HepG2 (cell line): Measurements from ENCODE around the gene ANXA5. TPM values are rescaled to one million over a fixed set of nuclear protein-coding genes. Genes with fewer than 3 reads are reported as not detected.

Experiments used
- DPF2 ChIP-seq: sonication (generic); formaldehyde crosslinking; IDR thresholded peaks from 2 replicates; pipeline ENCODE4 v1.4.0; 2020; ENCODE audit warnings: mild to moderate bottlenecking, low read depth, missing genetic modification reagents, borderline replicate concordance
- ETV5 ChIP-seq: IDR thresholded peaks from 2 replicates; pipeline ENCODE4 v1.6.1; 2018; ENCODE audit warnings: missing biosample characterization, missing genetic modification reagents, inconsistent platforms, borderline replicate concordance
- FLYWCH1 ChIP-seq: sonication (generic); formaldehyde crosslinking; IDR thresholded peaks from 2 replicates; pipeline ENCODE4 v1.8.1; 2023; ENCODE audit warnings: mild to moderate bottlenecking, missing genetic modification reagents
- HCFC1 ChIP-seq: fragments of 150-350 bp; IDR thresholded peaks from 2 replicates; pipeline ENCODE4 v1.6.1; 2014; ENCODE audit warnings: low read depth, low read length
- KMT2B ChIP-seq: IDR thresholded peaks from 2 replicates; pipeline ENCODE4 v1.6.1; 2016; ENCODE audit warnings: missing genetic modification reagents, missing compliant biosample characterization
- MBD4 ChIP-seq: IDR thresholded peaks from 2 replicates; pipeline ENCODE4 v1.6.1; 2012; ENCODE audit warnings: low read length, inconsistent platforms, borderline replicate concordance
- NR2C2 ChIP-seq: sonication (generic); formaldehyde crosslinking; IDR thresholded peaks from 2 replicates; pipeline ENCODE4 v1.4.0; 2020; ENCODE audit warnings: missing genetic modification reagents, mild to moderate bottlenecking, moderate library complexity, borderline replicate concordance
- PHF8 ChIP-seq: sonication (generic); formaldehyde crosslinking; IDR thresholded peaks from 2 replicates; pipeline ENCODE4 v1.5.0; 2020; ENCODE audit warnings: missing genetic modification reagents
- SALL1 ChIP-seq: sonication (generic); formaldehyde crosslinking; IDR thresholded peaks from 2 replicates; pipeline ENCODE4 v1.8.0; 2022; ENCODE audit warnings: mild to moderate bottlenecking, missing genetic modification reagents
- SIN3B ChIP-seq: fragments of 150-350 bp; IDR thresholded peaks from 2 replicates; pipeline ENCODE4 v1.6.1; 2014; ENCODE audit warnings: low read length
- SKI ChIP-seq: fragments of 450-650 bp; IDR thresholded peaks from one replicate; pipeline ENCODE4 v1.6.1; 2018; ENCODE audit warnings: mild to moderate bottlenecking; ENCODE audit not compliant: partially characterized antibody
- STAT5B ChIP-seq: sonication (generic); formaldehyde crosslinking; IDR thresholded peaks from 2 replicates; pipeline ENCODE4 v1.4.0; 2020; ENCODE audit warnings: missing genetic modification reagents
- ZKSCAN8 ChIP-seq: IDR thresholded peaks from 2 replicates; pipeline ENCODE4 v1.6.1; 2016; ENCODE audit warnings: borderline replicate concordance, missing genetic modification reagents, missing compliant biosample characterization
- ZNF180 ChIP-seq: sonication (generic); formaldehyde crosslinking; IDR thresholded peaks from 2 replicates; pipeline ENCODE4 v1.4.0; 2020; ENCODE audit warnings: low read depth, missing genetic modification reagents, borderline replicate concordance
- ZNF709 ChIP-seq: sonication (generic); formaldehyde crosslinking; IDR thresholded peaks from 2 replicates; pipeline ENCODE4 v1.5.0; 2020; ENCODE audit warnings: mild to moderate bottlenecking, missing genetic modification reagents
- polyA plus RNA-seq, 8 experiments: library from polyadenylated mRNA; depleted of rRNA in 3 of 8; stranded (reverse) in 7 of 8; unstranded in 1 of 8; fragments of >200 nt; fragmentation: Illumina TruSeq in 4 of 8; extraction: Trizol in 4 of 8; gene quantifications; 2 replicates each; pipeline versions ENCODE4 v1.2.1 to v1.2.3, GENCODE V29; 2011 to 2016; ENCODE audit warnings: low read depth in 4 of 8, missing spikeins in 1 of 8, mixed read lengths in 1 of 8; ENCODE audit not compliant: insufficient read depth in 1 of 8
- total RNA-seq, 5 experiments: library from RNA; depleted of rRNA; stranded (reverse); fragments of >200 nt; fragmentation: Illumina TruSeq; extraction: Trizol; gene quantifications; 2 replicates each; pipeline ENCODE4 v1.2.3, GENCODE V29; 2016; ENCODE audit warnings: low read depth in 1 of 5
- TF ChIP-seq, protein P1 (sequence below): sonication (generic); formaldehyde crosslinking; IDR thresholded peaks from 2 replicates; pipeline ENCODE4 v1.4.0; 2020; ENCODE audit warnings: missing genetic modification reagents, borderline replicate concordance
- TF ChIP-seq, protein P2 (sequence below): sonication (generic); formaldehyde crosslinking; IDR thresholded peaks from 2 replicates; pipeline ENCODE4 v1.4.0; 2020; ENCODE audit warnings: mild to moderate bottlenecking, missing genetic modification reagents
- TF ChIP-seq, protein P3 (sequence below): IDR thresholded peaks from 2 replicates; pipeline ENCODE4 v1.6.1; 2016; ENCODE audit warnings: low read depth, missing genetic modification reagents, missing compliant biosample characterization

Gene ANXA5
- total and polyA plus RNA-seq, 2 of the 13 experiments (the other 11 are each of a cell fraction or from before 2014, with no cell fraction given) = 209 to 342 TPM

DNA sequence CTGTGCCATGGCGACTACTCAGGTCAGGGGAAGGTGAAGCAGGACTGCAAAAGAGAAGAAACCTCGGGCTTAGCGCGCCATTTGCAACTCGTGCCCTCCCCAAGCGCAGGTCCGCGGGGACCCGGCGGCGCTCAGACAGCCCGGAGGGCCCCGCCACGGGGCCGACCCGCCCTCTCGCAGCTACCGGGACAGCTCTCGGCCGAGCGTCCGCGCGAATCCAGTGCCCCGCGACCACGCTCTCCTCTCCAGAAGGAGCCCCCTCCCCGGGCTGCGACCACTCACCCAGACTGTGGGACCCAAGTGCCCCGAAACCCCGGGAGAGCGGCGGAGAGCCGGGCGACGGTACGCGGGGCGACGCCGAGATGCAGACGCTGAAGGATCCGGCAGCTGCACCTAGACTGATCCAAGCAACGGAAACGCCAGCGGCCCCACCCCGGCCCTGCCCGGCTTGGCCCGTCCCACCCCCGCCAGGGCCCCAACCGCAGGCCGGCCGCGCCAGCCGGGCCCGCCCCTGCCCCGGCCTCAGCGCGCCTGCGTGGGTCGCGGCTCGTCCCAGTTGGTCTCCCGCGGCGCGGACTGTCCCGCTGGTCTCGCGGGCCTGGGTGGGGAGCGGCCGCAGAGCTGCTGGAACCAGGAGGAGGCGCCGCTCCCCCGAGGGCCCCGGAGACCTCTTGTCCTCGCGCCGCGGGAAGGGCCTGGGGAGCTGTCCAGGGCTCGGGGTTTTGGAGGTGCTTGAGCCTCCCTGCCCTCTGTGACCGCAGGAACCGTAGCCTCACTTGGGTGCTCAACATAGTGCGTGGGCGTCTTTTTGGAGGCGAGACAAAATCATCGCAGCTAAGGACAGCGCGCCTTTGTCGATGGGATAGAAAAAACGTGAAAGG, at the start of gene ANXA5 (continued):
- TF ChIP-seq HCFC1 = no peak
- 0 out of 2 replicates have a peak, but pooled peaks have one; percentile 7 for TF ChIP-seq ZNF709
- no peak for TF ChIP-seq ZNF180 (CRISPR knock-in tag)
- no peak for TF ChIP-seq MBD4
- peak; percentile 47 for TF ChIP-seq SKI
- no peak; the same call in 1 of the 2 replicates for TF ChIP-seq ETV5 (CRISPR knock-in tag)
- TF ChIP-seq, protein P1, sequence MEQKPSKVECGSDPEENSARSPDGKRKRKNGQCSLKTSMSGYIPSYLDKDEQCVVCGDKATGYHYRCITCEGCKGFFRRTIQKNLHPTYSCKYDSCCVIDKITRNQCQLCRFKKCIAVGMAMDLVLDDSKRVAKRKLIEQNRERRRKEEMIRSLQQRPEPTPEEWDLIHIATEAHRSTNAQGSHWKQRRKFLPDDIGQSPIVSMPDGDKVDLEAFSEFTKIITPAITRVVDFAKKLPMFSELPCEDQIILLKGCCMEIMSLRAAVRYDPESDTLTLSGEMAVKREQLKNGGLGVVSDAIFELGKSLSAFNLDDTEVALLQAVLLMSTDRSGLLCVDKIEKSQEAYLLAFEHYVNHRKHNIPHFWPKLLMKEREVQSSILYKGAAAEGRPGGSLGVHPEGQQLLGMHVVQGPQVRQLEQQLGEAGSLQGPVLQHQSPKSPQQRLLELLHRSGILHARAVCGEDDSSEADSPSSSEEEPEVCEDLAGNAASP (CRISPR knock-in tag) = 0 out of 2 replicates have a peak, but pooled peaks have one; percentile 37
- TF ChIP-seq, protein P2, sequence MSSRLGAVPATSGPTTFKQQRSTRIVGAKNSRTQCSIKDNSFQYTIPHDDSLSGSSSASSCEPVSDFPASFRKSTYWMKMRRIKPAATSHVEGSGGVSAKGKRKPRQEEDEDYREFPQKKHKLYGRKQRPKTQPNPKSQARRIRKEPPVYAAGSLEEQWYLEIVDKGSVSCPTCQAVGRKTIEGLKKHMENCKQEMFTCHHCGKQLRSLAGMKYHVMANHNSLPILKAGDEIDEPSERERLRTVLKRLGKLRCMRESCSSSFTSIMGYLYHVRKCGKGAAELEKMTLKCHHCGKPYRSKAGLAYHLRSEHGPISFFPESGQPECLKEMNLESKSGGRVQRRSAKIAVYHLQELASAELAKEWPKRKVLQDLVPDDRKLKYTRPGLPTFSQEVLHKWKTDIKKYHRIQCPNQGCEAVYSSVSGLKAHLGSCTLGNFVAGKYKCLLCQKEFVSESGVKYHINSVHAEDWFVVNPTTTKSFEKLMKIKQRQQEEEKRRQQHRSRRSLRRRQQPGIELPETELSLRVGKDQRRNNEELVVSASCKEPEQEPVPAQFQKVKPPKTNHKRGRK = no peak
- TF ChIP-seq, protein P3, sequence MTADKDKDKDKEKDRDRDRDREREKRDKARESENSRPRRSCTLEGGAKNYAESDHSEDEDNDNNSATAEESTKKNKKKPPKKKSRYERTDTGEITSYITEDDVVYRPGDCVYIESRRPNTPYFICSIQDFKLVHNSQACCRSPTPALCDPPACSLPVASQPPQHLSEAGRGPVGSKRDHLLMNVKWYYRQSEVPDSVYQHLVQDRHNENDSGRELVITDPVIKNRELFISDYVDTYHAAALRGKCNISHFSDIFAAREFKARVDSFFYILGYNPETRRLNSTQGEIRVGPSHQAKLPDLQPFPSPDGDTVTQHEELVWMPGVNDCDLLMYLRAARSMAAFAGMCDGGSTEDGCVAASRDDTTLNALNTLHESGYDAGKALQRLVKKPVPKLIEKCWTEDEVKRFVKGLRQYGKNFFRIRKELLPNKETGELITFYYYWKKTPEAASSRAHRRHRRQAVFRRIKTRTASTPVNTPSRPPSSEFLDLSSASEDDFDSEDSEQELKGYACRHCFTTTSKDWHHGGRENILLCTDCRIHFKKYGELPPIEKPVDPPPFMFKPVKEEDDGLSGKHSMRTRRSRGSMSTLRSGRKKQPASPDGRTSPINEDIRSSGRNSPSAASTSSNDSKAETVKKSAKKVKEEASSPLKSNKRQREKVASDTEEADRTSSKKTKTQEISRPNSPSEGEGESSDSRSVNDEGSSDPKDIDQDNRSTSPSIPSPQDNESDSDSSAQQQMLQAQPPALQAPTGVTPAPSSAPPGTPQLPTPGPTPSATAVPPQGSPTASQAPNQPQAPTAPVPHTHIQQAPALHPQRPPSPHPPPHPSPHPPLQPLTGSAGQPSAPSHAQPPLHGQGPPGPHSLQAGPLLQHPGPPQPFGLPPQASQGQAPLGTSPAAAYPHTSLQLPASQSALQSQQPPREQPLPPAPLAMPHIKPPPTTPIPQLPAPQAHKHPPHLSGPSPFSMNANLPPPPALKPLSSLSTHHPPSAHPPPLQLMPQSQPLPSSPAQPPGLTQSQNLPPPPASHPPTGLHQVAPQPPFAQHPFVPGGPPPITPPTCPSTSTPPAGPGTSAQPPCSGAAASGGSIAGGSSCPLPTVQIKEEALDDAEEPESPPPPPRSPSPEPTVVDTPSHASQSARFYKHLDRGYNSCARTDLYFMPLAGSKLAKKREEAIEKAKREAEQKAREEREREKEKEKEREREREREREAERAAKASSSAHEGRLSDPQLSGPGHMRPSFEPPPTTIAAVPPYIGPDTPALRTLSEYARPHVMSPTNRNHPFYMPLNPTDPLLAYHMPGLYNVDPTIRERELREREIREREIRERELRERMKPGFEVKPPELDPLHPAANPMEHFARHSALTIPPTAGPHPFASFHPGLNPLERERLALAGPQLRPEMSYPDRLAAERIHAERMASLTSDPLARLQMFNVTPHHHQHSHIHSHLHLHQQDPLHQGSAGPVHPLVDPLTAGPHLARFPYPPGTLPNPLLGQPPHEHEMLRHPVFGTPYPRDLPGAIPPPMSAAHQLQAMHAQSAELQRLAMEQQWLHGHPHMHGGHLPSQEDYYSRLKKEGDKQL (CRISPR knock-in tag) = no peak
- TF ChIP-seq STAT5B (CRISPR knock-in tag) = no peak; the same call in 1 of the 2 replicates
- TF ChIP-seq PHF8 (CRISPR knock-in tag) = peak; percentile 87
- TF ChIP-seq SALL1 (CRISPR knock-in tag) = peak; percentile 47; the same call in 1 of the 2 replicates
- no peak for TF ChIP-seq DPF2 (CRISPR knock-in tag)
- TF ChIP-seq ZKSCAN8 = no peak
- TF ChIP-seq FLYWCH1 = no peak
- no peak; the same call in 1 of the 2 replicates for TF ChIP-seq NR2C2
- 0 out of 2 replicates have a peak, but pooled peaks have one; percentile 33 for TF ChIP-seq SIN3B
- no peak for TF ChIP-seq KMT2B (CRISPR knock-in tag)
